GM19468 (cell line): ENCODE measurements around the gene SPNS2.

ENCODE experiments used
- ATAC-seq: cut with Tn5 transposase; IDR thresholded peaks from one replicate; pipeline ENCODE4 v1.9.1; 2021; ENCODE audit warnings: mild to moderate bottlenecking, moderate library complexity, moderate number of reproducible peaks; ENCODE audit not compliant: unreplicated experiment; ENCODE audit errors: extremely low read depth

Gene SPNS2

DNA sequence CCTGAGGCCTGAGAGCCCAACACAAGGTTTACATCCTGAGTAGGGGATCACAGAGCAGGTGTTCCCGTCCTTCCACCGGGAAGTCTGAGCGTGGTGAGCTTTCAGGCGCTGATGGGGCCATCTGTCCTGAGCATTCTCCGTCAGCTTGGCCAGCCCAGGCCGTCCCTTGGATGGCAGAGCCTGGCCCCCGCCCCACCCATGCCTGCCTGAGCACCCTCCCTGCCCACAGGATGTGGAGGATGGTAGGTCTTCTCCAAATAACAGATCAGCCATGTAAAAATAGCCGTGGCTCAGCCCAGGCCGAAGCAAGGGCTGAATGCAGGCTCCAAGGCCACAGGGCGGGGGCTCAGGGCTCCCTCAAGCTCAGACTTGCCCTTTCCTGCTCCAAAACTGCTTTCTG is 20.2 kb downstream of the SPNS2 start:
- ATAC-seq = no peak

DNA sequence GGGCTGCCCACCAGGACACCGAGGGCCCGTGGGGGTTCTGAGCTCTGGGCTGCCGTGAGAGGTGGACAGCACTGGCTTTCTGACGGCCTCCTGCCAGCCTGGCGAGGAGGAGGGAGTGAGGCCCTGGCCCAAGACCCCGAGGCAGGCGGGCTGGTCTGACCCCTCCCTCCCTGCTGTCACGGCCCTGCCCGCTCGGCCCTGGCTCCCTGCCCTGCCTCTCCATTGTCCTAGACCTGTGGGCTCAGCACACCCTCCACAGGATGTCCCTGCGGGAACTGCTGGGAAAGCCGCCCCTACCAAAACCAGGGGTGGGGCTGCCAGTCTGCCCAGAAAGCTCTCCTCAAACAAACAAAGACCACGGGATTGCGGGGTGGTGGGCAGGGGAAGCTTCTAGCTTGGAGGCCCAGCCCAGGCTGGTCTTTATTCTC is 20.7 kb downstream of the SPNS2 start:
- no peak for ATAC-seq

GRCh38 chr17:4520060-4520893 is 21.6 kb downstream of the SPNS2 start:
- no peak for ATAC-seq

DNA sequence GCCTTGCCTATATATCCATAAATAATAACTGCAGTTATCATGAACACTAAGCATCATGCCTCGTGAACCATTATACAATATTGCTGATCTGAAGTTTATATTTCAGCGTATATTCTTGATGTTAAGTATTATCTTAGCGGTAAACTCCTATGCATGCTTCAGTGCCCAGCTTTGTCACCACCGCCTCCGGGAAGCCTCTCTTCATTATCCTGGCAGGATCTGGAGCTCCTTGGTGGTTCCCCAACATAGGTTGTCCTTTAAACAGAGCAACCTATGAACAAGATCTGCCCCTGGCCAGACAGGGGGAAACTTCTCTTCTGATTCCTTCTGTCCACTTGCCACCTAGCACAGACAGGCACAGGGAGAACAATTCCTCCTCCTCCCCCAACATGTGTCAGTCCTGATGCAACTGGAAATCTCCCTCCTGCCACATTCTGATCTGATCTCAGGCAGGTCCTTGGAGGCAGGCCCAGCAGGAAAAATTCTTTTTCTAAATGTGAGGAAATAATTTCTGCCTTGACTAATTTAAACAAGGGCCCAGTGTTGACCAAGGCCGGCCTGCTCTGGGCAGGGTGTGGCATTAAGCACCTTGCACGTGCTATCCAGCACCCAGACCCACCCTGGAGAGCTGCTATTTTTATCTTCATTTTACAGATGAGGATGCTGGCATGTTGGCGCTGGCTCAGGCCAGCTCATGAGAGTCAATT is 22.4 kb downstream of the SPNS2 start:
- no peak for ATAC-seq

DNA sequence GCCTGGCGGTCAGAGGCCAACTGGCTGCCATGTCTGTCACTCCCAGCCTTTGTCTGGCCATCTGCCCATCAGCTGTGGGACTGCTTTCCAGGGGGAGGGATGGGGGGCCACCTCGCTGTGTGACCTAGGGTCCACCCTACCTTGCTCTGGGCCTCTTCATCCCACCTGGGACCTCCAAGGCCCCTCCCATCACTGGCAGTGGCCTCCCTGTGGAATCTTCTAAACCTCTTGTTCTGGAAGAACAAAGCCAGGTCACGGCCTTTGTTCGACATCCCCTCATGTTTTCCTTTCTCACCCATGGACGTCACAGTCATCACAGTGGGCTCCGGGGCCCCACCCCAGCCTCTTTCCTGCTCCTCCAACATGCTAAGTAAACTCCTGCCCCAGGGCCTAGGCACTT is 24.0 kb downstream of the SPNS2 start:
- no peak for ATAC-seq

DNA sequence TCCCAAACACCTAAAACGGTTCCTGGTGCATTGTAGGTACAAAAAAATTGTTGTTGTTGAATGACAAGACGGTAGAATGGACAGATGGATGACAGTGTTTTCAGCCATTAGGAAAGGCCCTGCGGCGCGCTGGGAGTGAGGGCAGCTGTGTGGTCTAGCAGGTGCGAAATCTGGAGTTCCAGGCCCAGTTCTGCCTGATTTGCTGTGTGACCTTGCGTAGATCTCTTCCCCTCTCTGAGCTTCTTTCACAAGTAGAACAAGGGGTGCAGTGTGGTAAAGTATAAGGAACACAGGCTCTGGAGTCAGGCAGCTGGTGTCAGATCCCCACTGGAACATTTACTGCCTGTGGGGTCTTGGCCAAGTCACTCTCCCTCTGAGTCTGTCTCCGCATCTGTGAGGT is 25.3 kb downstream of the SPNS2 start:
- ATAC-seq = no peak

DNA sequence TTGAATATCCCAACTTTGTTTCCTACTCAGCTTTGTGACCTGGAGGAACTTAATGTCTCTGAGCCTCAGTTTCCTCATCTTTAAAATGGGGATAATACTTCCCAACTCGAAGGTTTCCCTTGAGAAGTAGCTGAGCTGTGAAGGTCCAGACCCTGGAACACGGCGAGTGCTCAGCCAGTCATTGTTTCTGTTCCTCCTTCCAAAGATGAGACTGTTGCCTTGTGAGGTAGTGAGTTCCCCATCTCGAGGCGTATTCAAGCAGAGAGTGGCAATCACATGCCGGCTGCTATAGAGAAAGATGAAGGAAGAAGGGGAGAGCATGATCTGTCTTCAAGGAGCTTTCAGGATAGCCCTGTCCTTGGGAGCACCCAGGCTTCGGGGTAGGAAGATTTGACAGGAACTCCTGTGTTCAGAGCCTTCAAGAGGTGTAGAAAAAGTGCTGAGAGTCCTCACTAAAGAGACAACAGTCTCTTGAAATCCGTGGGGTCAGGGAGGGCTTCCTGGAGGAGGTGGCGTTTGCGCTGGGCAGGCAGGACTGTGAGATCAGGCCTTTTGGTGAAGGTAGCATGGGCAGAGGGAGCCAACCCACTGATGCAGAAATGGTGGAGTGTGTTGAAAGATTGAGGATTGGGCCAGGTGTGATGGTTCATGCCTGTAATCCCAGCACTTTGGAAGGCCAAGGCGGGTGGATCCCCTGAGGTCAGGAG is 27.2 kb downstream of the SPNS2 start:
- ATAC-seq = no peak

- ATAC-seq = no peak
These were observed 28.5 kb downstream of the SPNS2 start for GRCh38 chr17:4527134-4527533.

DNA sequence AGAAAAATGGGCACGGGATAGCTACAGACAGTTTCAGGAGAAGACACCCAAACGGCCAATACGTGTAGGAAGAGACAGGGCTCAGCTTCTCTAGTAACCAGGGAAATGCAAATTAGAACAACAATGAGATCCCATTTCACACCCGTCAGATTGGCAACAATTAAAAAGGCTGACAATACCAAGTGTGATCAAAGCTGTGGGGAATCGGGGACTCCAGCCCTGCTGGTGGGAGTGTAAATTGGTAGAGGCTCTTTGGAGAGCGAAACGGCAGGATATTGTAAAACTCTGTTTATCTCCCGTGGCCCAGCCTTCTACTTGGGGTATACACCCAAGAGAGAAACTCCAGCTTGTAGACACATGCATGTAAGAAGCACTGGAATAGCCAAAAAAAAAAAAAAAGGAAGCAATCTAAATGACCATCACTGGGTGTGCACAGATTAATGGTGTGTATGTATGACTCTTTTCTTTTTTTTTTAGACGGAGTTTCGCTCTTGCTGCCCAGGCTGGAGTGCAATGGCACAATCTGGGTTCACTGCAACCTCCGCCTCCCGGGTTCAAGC is 29.0 kb downstream of the SPNS2 start:
- ATAC-seq = no peak

DNA sequence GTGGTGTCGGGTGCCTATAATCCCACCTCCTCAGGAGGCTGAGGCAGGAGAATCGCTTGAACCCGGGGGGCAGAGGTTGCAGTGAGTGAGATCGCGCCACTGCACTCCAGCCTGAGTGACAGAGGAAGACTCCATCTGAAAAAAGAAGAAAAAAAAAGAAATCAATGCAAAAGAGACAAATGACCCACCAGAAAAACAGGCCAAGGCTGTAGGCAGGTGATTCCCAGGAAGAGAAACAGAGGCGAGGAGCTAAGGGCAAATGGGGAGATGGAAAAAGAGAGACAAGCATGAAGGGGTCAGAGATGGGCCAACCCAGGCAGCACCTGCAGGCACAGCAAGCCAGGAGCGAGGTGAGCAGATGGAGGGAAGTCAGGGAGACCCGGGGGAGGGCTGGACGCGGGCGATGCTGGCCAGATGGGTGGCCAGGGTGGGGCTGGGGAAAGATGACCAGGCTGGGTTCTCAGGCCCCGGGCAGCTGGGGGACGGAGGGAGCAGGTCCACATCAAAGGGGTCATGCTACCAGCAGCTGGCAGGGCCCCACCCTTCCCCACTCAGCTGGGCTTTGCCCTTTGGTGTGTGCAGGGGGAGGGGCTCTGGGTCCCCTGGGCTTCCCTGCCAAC is 31.0 kb downstream of the SPNS2 start:
- ATAC-seq = no peak

- ATAC-seq = no peak
These were observed 32.4 kb downstream of the SPNS2 start for GRCh38 chr17:4530799-4531730.

DNA sequence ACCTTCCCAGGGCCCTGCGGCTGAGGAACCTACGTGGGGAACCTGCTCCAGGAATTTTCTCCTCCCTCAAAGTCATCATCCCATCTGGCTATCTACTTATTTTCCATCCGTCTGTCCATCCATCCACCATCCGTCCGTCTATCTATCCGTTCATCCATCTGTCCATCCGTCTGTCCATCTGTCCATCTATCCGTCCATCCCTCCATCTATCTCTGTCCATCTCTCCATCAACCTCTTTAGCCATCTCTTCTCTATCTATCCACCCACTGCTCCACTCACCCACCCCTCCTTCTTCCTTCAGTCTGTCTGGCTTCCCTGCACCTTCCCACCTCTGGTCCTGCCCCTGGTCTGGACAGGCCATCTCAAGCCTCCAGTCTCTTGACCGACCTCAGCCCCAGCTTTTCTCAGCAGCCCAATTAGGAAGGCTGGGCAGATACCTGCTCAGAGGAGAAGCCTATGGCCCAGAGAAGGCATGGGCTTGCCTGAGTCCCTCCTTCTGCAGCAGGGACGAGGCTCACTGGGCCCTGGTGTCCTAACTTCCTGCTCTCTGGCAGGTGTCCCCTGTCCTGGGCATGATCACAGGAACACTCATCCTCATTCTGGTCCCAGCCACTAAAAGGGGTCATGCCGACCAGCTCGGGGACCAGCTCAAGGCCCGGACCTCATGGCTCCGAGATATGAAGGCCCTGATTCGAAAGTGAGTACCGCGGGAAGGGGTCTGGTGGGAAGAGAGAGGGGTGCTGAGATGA is 33.5 kb downstream of the SPNS2 start:
- ATAC-seq = no peak

DNA sequence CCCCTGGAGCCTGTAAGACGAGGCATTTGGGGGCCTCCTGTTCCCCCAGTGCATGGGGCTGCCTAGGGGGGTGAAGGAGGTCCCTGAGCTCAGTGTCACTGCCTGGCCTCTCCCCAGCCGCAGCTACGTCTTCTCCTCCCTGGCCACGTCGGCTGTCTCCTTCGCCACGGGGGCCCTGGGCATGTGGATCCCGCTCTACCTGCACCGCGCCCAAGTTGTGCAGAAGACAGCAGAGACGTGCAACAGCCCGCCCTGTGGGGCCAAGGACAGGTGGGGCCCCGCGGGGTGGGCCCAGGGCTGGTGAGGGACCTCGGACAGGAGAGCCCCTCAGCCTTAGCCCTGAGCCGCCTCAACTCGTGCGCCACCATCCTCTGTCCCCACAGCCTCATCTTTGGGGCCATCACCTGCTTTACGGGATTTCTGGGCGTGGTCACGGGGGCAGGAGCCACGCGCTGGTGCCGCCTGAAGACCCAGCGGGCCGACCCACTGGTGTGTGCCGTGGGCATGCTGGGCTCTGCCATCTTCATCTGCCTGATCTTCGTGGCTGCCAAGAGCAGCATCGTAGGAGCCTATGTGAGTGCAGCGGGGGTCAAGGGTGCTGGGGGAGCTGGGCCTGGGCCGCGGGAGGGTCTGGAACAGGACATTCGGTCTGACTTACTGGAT is 34.3 kb downstream of the SPNS2 start:
- no peak for ATAC-seq

- no peak for ATAC-seq
These were observed 35.1 kb downstream of the SPNS2 start for GRCh38 chr17:4533523-4534504.

DNA sequence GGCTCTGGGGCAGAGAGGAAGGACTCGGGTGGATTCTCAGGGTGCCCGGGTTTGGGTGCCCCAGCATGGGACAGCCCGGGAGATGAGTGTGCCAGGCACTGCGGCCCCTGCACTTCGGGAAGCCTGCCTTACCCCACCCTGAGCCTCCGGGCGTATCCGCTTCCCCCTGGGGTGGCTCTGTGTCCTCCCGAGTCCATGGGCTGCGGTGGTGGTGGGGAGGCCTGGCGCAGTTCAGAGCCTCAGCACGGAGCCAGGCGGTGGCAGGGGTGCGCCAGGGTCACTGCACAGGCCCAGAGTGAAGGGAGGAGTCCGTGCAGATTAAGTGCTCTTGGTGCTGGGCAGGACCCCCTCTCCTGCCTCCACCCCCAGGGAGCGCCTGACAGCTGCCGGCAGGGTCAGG is 35.8 kb downstream of the SPNS2 start:
- no peak for ATAC-seq

DNA sequence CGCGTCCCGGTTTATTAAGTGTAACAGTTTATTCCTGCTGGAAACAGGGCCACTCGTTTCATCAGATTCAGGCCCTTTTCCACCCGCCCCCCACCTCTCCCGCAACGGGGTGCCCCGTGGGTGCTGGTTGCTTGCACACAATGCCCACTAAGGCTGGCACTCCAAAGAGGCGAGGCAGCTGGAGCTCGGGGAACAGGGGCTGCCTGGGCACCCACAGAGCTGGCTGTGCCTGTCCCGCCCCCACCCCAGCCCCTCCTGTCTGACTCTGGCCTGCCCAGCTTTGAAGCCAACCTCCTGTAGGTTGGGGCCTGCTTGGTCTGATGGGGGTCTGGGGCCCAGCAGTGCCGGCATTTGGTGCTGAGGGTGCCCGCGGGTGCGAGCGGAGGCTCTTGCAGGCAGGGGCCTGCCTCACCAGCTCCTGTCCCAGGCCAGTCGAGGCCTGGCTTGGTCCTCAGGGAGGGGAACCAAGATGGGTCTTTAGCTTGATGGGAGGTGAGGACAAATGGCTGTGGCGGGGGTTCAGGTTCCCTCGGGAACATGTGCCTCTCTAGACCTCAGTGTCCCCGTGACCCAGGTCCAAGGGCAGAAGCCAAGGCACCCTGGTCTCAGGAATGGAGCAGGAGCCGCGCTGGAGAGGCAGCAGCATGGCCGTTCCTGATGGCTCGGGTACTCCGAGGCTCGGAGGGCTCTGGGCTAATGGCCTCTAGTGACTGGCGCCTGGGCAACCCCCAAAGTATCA is 36.4 kb downstream of the SPNS2 start:
- ATAC-seq = no peak
